ENCODE data around the gene MKX.

Gene MKX

GRCh38 chr10:27680691-27681605, 64.7 kb downstream of the MKX start:
- no peak overlapping the region for H3K9ac ChIP-seq (ENCODE audit: low read length)
- H3K4me3 ChIP-seq (ENCODE audit: low read length): no peak overlapping the region
- no peaks in the 10 kb centered on the region for H3K4me1 ChIP-seq (ENCODE audit: control insufficient read depth, low read depth, low read length)
- no peak overlapping the region for H3K4me2 ChIP-seq (ENCODE audit: low read length)
- no peak overlapping the region for H3K27ac ChIP-seq (ENCODE audit: low read depth, low read length)
- H2BK5ac ChIP-seq (ENCODE audit: low read length): no peak overlapping the region
- H2AK5ac ChIP-seq (ENCODE audit: low read length): no peak overlapping the region
- no CpG with 5 or more reads among the region's 14 CpGs for WGBS (ENCODE audit: extremely low coverage, insufficient coverage, low lambda C conversion rate)
- H4K8ac ChIP-seq (ENCODE audit: low read depth, low read length): no peak overlapping the region
- no peak overlapping the region for H3K56ac ChIP-seq (ENCODE audit: low read length)
- no peaks in the 10 kb centered on the region for H3K36me3 ChIP-seq (ENCODE audit: control insufficient read depth, insufficient read depth, low read length)
- H3K23ac ChIP-seq (ENCODE audit: low read length): no peak overlapping the region
- no peak overlapping the region for H4K5ac ChIP-seq (ENCODE audit: low read length)
- H2BK120ac ChIP-seq (ENCODE audit: low read depth, low read length): no peak overlapping the region
- no peak for DNase-seq
- H3K18ac ChIP-seq (ENCODE audit: low read length): no peak overlapping the region
- H3K4ac ChIP-seq (ENCODE audit: low read depth, low read length): no peak overlapping the region
- H3K27me3 ChIP-seq (ENCODE audit: insufficient read depth, low read length, poor library complexity): no peaks in the 10 kb centered on the region
- no peaks in the 10 kb centered on the region for H3K79me2 ChIP-seq (ENCODE audit: control insufficient read depth, insufficient read depth, low read length)
- H3K79me1 ChIP-seq (ENCODE audit: low read length): no peaks in the 10 kb centered on the region
- H2BK15ac ChIP-seq (replicated peaks; ENCODE audit: low read depth): no peak overlapping the region

GRCh38 chr10:27680006-27680557, 65.5 kb downstream of the MKX start:
- no peak overlapping the region for H3K23ac ChIP-seq (ENCODE audit: low read length)
- H3K36me3 ChIP-seq (ENCODE audit: control insufficient read depth, insufficient read depth, low read length): no peaks in the 10 kb centered on the region
- no peak overlapping the region for H3K9ac ChIP-seq (ENCODE audit: low read length)
- no peak overlapping the region for H2BK15ac ChIP-seq (replicated peaks; ENCODE audit: low read depth)
- no peak overlapping the region for H3K18ac ChIP-seq (ENCODE audit: low read length)
- WGBS (ENCODE audit: extremely low coverage, insufficient coverage, low lambda C conversion rate): no CpG with 5 or more reads among the region's 3 CpGs
- no peaks in the 10 kb centered on the region for H3K79me2 ChIP-seq (ENCODE audit: control insufficient read depth, insufficient read depth, low read length)
- H3K4me1 ChIP-seq (ENCODE audit: control insufficient read depth, low read depth, low read length): no peaks in the 10 kb centered on the region
- H3K27me3 ChIP-seq (ENCODE audit: insufficient read depth, low read length, poor library complexity): no peaks in the 10 kb centered on the region
- H3K56ac ChIP-seq (ENCODE audit: low read length): no peak overlapping the region
- no peak overlapping the region for H4K8ac ChIP-seq (ENCODE audit: low read depth, low read length)
- no peaks in the 10 kb centered on the region for H3K79me1 ChIP-seq (ENCODE audit: low read length)
- no peak overlapping the region for H2BK5ac ChIP-seq (ENCODE audit: low read length)
- H2AK5ac ChIP-seq (ENCODE audit: low read length): no peak overlapping the region
- no peak overlapping the region for H3K4me3 ChIP-seq (ENCODE audit: low read length)
- H3K4me2 ChIP-seq (ENCODE audit: low read length): no peak overlapping the region
- H3K4ac ChIP-seq (ENCODE audit: low read depth, low read length): no peak overlapping the region
- peak; percentile 62 for DNase-seq
- no peak overlapping the region for H3K27ac ChIP-seq (ENCODE audit: low read depth, low read length)
- H4K5ac ChIP-seq (ENCODE audit: low read length): no peak overlapping the region
- H2BK120ac ChIP-seq (ENCODE audit: low read depth, low read length): no peak overlapping the region

- Histone ChIP-seq H3K4me1 (ENCODE audit: control insufficient read depth, low read depth, low read length) (no peaks in the 10 kb centered on the region), H4K5ac (ENCODE audit: low read length) (no peak overlapping the region), H2BK120ac (ENCODE audit: low read depth, low read length) (no peak overlapping the region), H3K23ac (ENCODE audit: low read length) (no peak overlapping the region), H3K79me1 (ENCODE audit: low read length) (no peaks in the 10 kb centered on the region), H3K27me3 (ENCODE audit: insufficient read depth, low read length, poor library complexity) (no peaks in the 10 kb centered on the region), H2AK5ac (ENCODE audit: low read length) (no peak overlapping the region), H3K4ac (ENCODE audit: low read depth, low read length) (no peak overlapping the region), H3K56ac (ENCODE audit: low read length) (no peak overlapping the region), H3K18ac (ENCODE audit: low read length) (no peak overlapping the region), H3K79me2 (ENCODE audit: control insufficient read depth, insufficient read depth, low read length) (no peaks in the 10 kb centered on the region), H3K4me2 (ENCODE audit: low read length) (no peak overlapping the region), H3K9ac (ENCODE audit: low read length) (no peak overlapping the region), H3K36me3 (ENCODE audit: control insufficient read depth, insufficient read depth, low read length) (no peaks in the 10 kb centered on the region), H2BK5ac (ENCODE audit: low read length) (no peak overlapping the region), H3K27ac (ENCODE audit: low read depth, low read length) (no peak overlapping the region), H3K4me3 (ENCODE audit: low read length) (no peak overlapping the region), H4K8ac (ENCODE audit: low read depth, low read length) (no peak overlapping the region), H2BK15ac (replicated peaks; ENCODE audit: low read depth) (no peak overlapping the region)
- no CpG with 5 or more reads among the region's 5 CpGs for WGBS (ENCODE audit: extremely low coverage, insufficient coverage, low lambda C conversion rate)
- DNase-seq: no peak
Measured at GRCh38 chr10:27679369-27679912, 66.2 kb downstream of the MKX start.

GRCh38 chr10:27678166-27678565, 67.5 kb downstream of the MKX start:
- H3K9ac ChIP-seq (ENCODE audit: low read length): no peak overlapping the region
- H3K4me3 ChIP-seq (ENCODE audit: low read length): no peak overlapping the region
- H2AK5ac ChIP-seq (ENCODE audit: low read length): no peak overlapping the region
- no peak overlapping the region for H2BK15ac ChIP-seq (replicated peaks; ENCODE audit: low read depth)
- no peak overlapping the region for H3K18ac ChIP-seq (ENCODE audit: low read length)
- H4K8ac ChIP-seq (ENCODE audit: low read depth, low read length): no peak overlapping the region
- no peak for DNase-seq
- H3K36me3 ChIP-seq (ENCODE audit: control insufficient read depth, insufficient read depth, low read length): no peaks in the 10 kb centered on the region
- no peak overlapping the region for H3K27ac ChIP-seq (ENCODE audit: low read depth, low read length)
- no peak overlapping the region for H2BK120ac ChIP-seq (ENCODE audit: low read depth, low read length)
- no peaks in the 10 kb centered on the region for H3K4me1 ChIP-seq (ENCODE audit: control insufficient read depth, low read depth, low read length)
- H4K5ac ChIP-seq (ENCODE audit: low read length): no peak overlapping the region
- no peaks in the 10 kb centered on the region for H3K79me1 ChIP-seq (ENCODE audit: low read length)
- H3K4me2 ChIP-seq (ENCODE audit: low read length): no peak overlapping the region
- no peak overlapping the region for H3K4ac ChIP-seq (ENCODE audit: low read depth, low read length)
- H2BK5ac ChIP-seq (ENCODE audit: low read length): no peak overlapping the region
- H3K56ac ChIP-seq (ENCODE audit: low read length): no peak overlapping the region
- no peak overlapping the region for H3K23ac ChIP-seq (ENCODE audit: low read length)
- WGBS (ENCODE audit: extremely low coverage, insufficient coverage, low lambda C conversion rate): no CpG with 5 or more reads among the region's 6 CpGs
- H3K79me2 ChIP-seq (ENCODE audit: control insufficient read depth, insufficient read depth, low read length): no peaks in the 10 kb centered on the region
- no peaks in the 10 kb centered on the region for H3K27me3 ChIP-seq (ENCODE audit: insufficient read depth, low read length, poor library complexity)

GRCh38 chr10:27673065-27673464, 72.6 kb downstream of the MKX start:
- Histone ChIP-seq H3K4me1 (ENCODE audit: control insufficient read depth, low read depth, low read length) (no peaks in the 10 kb centered on the region), H3K9ac (ENCODE audit: low read length) (no peak overlapping the region), H3K36me3 (ENCODE audit: control insufficient read depth, insufficient read depth, low read length) (no peaks in the 10 kb centered on the region), H2BK120ac (ENCODE audit: low read depth, low read length) (no peak overlapping the region), H3K4ac (ENCODE audit: low read depth, low read length) (no peak overlapping the region), H3K79me2 (ENCODE audit: control insufficient read depth, insufficient read depth, low read length) (no peaks in the 10 kb centered on the region), H3K4me3 (ENCODE audit: low read length) (no peak overlapping the region), H2BK15ac (replicated peaks; ENCODE audit: low read depth) (no peak overlapping the region), H2AK5ac (ENCODE audit: low read length) (no peak overlapping the region), H3K79me1 (ENCODE audit: low read length) (no peaks in the 10 kb centered on the region), H3K4me2 (ENCODE audit: low read length) (no peak overlapping the region), H2BK5ac (ENCODE audit: low read length) (no peak overlapping the region), H3K27me3 (ENCODE audit: insufficient read depth, low read length, poor library complexity) (no peaks in the 10 kb centered on the region), H3K56ac (ENCODE audit: low read length) (no peak overlapping the region), H3K18ac (ENCODE audit: low read length) (no peak overlapping the region), H4K5ac (ENCODE audit: low read length) (no peak overlapping the region), H4K8ac (ENCODE audit: low read depth, low read length) (no peak overlapping the region), H3K23ac (ENCODE audit: low read length) (no peak overlapping the region), H3K27ac (ENCODE audit: low read depth, low read length) (no peak overlapping the region)
- no peak for DNase-seq
